HepG2 (cell line): ENCODE measurements around the gene PAFAH1B1. TPM values are rescaled to one million over a fixed set of nuclear protein-coding genes. Genes with fewer than 3 reads are reported as not detected.
A peak's percentile ranks its signal among the peaks of the same experiment; 100 is the strongest.

Experiments
- BCLAF1 ChIP-seq: fragments of 450-650 bp; IDR thresholded peaks from 2 replicates; pipeline ENCODE4 v1.6.1; 2017; ENCODE audit warnings: mild to moderate bottlenecking
- MXD1 ChIP-seq: sonication (generic); formaldehyde crosslinking; IDR thresholded peaks from 2 replicates; pipeline ENCODE4 v1.4.0; 2020; ENCODE audit warnings: mild to moderate bottlenecking, missing genetic modification reagents
- XRCC5 ChIP-seq: fragments of 200-400 bp; formaldehyde crosslinking; optimal IDR thresholded peaks from 2 replicates; pipeline ENCODE3; 2017; ENCODE audit warnings: mild to moderate bottlenecking, low read length
- ZBTB38 ChIP-seq: sonication (generic); formaldehyde crosslinking; IDR thresholded peaks from 2 replicates; pipeline ENCODE4 v1.5.1; 2020; ENCODE audit warnings: mild to moderate bottlenecking, missing genetic modification reagents
- ZEB1 ChIP-seq: IDR thresholded peaks from 2 replicates; pipeline ENCODE4 v1.6.1; 2012; ENCODE audit warnings: mild to moderate bottlenecking, low read depth, inconsistent platforms; ENCODE audit not compliant: insufficient replicate concordance
- ZFP36L1 ChIP-seq: sonication (generic); formaldehyde crosslinking; IDR thresholded peaks from 2 replicates; pipeline ENCODE4 v1.8.0; 2022; ENCODE audit warnings: mild to moderate bottlenecking, missing genetic modification reagents, moderate library complexity
- ZNF407 ChIP-seq: sonication (generic); formaldehyde crosslinking; IDR thresholded peaks from one replicate; pipeline ENCODE4 v1.5.1; 2020; ENCODE audit warnings: mild to moderate bottlenecking, missing genetic modification reagents; ENCODE audit errors: not compliant biosample characterization
- polyA plus RNA-seq, 8 experiments: library from polyadenylated mRNA; depleted of rRNA in 3 of 8; stranded (reverse) in 7 of 8; unstranded in 1 of 8; fragments of >200 nt; fragmentation: Illumina TruSeq in 4 of 8; extraction: Trizol in 4 of 8; gene quantifications; 2 replicates each; pipeline versions ENCODE4 v1.2.1 to v1.2.3, GENCODE V29; 2011 to 2016; ENCODE audit warnings: low read depth in 4 of 8, missing spikeins in 1 of 8, mixed read lengths in 1 of 8; ENCODE audit not compliant: insufficient read depth in 1 of 8
- total RNA-seq, 5 experiments: library from RNA; depleted of rRNA; stranded (reverse); fragments of >200 nt; fragmentation: Illumina TruSeq; extraction: Trizol; gene quantifications; 2 replicates each; pipeline ENCODE4 v1.2.3, GENCODE V29; 2016; ENCODE audit warnings: low read depth in 1 of 5
- TF ChIP-seq, protein P1 (sequence below): sonication (generic); formaldehyde crosslinking; conservative IDR thresholded peaks from 2 replicates; pipeline ENCODE4 v1.4.0; 2020; ENCODE audit warnings: mild to moderate bottlenecking, missing genetic modification reagents, moderate library complexity
- TF ChIP-seq, protein P2 (sequence below): sonication (generic); formaldehyde crosslinking; IDR thresholded peaks from 2 replicates; pipeline ENCODE4 v1.8.0; 2023; ENCODE audit warnings: mild to moderate bottlenecking, missing genetic modification reagents
- TF ChIP-seq, protein P3 (sequence below): IDR thresholded peaks from 2 replicates; pipeline ENCODE4 v1.6.1; 2018; ENCODE audit warnings: missing genetic modification reagents, mild to moderate bottlenecking, missing compliant biosample characterization

The PAFAH1B1 gene
- total and polyA plus RNA-seq, 2 of the 13 experiments (the other 11 are each of a cell fraction or from before 2014, with no cell fraction given): 46.0 to 64.9 TPM

DNA sequence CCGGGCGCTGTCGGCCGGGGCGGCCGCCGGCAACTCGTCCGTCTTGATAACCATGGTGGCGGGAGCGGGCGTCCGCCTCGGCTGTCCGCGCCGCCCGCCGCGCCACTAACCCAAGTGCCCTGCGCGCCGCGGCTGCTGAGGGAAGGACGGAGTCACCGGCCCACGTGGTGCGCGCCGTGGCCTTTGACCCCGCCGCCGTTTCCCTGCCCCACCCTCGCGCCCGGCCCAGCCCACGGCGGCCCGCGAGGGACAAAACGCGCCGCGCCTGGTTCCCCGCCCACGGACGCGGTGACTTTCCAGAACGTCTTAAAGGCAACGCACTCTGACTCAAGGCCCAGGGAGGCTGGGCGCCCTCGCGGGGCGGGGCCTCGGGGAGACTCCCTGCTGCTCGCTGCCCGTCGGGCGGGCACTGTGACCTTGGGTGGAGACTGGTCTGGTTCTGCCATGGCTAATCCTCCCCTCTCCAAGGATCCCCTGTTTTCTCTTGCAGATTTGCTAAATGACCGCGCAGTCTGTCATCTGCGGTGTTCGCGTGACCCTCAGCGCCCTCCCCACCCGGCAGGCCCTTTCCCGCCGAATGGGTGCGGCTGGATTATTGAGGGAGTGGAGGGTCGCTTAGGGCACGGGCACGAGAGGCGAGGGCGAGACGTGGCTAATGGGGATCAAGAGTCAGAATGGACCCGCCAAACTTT is 118.3 kb downstream of the PAFAH1B1 start, which contains the start of gene CLUH (continued):
- TF ChIP-seq ZFP36L1 (CRISPR knock-in tag) (no peak), XRCC5 (peak; percentile 40), BCLAF1 (no peak), ZBTB38 (peak; percentile 95), MXD1 (CRISPR knock-in tag) (peak; percentile 75; the same call in 1 of the 2 replicates), ZNF407 (CRISPR knock-in tag) (no peak), ZEB1 (no peak)
- TF ChIP-seq, protein P1, sequence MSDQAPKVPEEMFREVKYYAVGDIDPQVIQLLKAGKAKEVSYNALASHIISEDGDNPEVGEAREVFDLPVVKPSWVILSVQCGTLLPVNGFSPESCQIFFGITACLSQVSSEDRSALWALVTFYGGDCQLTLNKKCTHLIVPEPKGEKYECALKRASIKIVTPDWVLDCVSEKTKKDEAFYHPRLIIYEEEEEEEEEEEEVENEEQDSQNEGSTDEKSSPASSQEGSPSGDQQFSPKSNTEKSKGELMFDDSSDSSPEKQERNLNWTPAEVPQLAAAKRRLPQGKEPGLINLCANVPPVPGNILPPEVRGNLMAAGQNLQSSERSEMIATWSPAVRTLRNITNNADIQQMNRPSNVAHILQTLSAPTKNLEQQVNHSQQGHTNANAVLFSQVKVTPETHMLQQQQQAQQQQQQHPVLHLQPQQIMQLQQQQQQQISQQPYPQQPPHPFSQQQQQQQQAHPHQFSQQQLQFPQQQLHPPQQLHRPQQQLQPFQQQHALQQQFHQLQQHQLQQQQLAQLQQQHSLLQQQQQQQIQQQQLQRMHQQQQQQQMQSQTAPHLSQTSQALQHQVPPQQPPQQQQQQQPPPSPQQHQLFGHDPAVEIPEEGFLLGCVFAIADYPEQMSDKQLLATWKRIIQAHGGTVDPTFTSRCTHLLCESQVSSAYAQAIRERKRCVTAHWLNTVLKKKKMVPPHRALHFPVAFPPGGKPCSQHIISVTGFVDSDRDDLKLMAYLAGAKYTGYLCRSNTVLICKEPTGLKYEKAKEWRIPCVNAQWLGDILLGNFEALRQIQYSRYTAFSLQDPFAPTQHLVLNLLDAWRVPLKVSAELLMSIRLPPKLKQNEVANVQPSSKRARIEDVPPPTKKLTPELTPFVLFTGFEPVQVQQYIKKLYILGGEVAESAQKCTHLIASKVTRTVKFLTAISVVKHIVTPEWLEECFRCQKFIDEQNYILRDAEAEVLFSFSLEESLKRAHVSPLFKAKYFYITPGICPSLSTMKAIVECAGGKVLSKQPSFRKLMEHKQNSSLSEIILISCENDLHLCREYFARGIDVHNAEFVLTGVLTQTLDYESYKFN (CRISPR knock-in tag): peak; percentile 59
- TF ChIP-seq, protein P2, sequence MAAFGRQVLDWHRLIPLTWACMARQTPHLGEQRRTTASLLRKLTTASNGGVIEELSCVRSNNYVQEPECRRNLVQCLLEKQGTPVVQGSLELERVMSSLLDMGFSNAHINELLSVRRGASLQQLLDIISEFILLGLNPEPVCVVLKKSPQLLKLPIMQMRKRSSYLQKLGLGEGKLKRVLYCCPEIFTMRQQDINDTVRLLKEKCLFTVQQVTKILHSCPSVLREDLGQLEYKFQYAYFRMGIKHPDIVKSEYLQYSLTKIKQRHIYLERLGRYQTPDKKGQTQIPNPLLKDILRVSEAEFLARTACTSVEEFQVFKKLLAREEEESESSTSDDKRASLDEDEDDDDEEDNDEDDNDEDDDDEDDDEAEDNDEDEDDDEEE (CRISPR knock-in tag): peak; percentile 44; the same call in 1 of the 2 replicates
- TF ChIP-seq, protein P3, sequence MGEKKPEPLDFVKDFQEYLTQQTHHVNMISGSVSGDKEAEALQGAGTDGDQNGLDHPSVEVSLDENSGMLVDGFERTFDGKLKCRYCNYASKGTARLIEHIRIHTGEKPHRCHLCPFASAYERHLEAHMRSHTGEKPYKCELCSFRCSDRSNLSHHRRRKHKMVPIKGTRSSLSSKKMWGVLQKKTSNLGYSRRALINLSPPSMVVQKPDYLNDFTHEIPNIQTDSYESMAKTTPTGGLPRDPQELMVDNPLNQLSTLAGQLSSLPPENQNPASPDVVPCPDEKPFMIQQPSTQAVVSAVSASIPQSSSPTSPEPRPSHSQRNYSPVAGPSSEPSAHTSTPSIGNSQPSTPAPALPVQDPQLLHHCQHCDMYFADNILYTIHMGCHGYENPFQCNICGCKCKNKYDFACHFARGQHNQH (CRISPR knock-in tag): peak; percentile 45; the same call in 1 of the 2 replicates
